CD4-positive, alpha-beta memory T cell (primary cell): ENCODE data around the gene FNDC1. TPM values are rescaled to one million over a fixed set of nuclear protein-coding genes. Genes with fewer than 3 reads are reported as not detected.
"Not testable (repeated sequence)": the region's sequence is repeated elsewhere in the genome, so short reads cannot be mapped to it uniquely, and the experiment has no call there.

Experiments
- CTCF ChIA-PET: fragments of 350-600 bp; sonication (Branson Sonifier 250); formaldehyde crosslinking; loops from one replicate; lab custom pipeline; 2021; ENCODE audit warnings: inconsistent platforms; ENCODE audit not compliant: partially characterized antibody; lab: Charles Lee
- POLR2A ChIA-PET: fragments of 350-600 bp; sonication (Branson Sonifier 250); formaldehyde crosslinking; loops from one replicate; lab custom pipeline; 2021; ENCODE audit not compliant: partially characterized antibody; lab: Charles Lee
- DNase-seq, 5 donors: peaks; one replicate each; pipeline versions ENCODE4 v3.0.0 to v3.0.0-alpha.2; 2020 to 2022; ENCODE audit warnings: mixed read lengths in 1 of 5
- H3K27ac ChIP-seq: one replicate; pipeline ENCODE4 v1.7.0; 2013; ENCODE audit warnings: low read depth, low read length
- H3K27me3 ChIP-seq: 2 replicates; pipeline ENCODE4 v1.7.0; 2013; ENCODE audit warnings: mild to moderate bottlenecking, low read length, moderate library complexity; ENCODE audit not compliant: insufficient read depth
- H3K36me3 ChIP-seq: 2 replicates; pipeline ENCODE4 v1.7.0; 2013; ENCODE audit warnings: mild to moderate bottlenecking, low read length, moderate library complexity; ENCODE audit not compliant: insufficient read depth
- H3K4me1 ChIP-seq: 2 replicates; pipeline ENCODE4 v1.7.0; 2013; ENCODE audit warnings: mild to moderate bottlenecking, low read length, moderate library complexity; ENCODE audit not compliant: insufficient read depth
- H3K4me3 ChIP-seq, 2 donors: one replicate each; pipeline ENCODE4 v1.7.0; 2013; ENCODE audit warnings: low read length in 2 of 2, mild to moderate bottlenecking in 1 of 2
- H3K9me3 ChIP-seq, 2 donors: one replicate each; pipeline ENCODE4 v1.7.0; 2013; ENCODE audit warnings: low read length in 2 of 2, control low read depth in 1 of 2; ENCODE audit not compliant: control insufficient read depth in 1 of 2
- H3K27ac Mint-ChIP-seq, 7 donors: one replicate each; pipeline ENCODE4 v1.8.0; 2020 to 2021; ENCODE audit warnings: mixed read lengths in 7 of 7, mild to moderate bottlenecking in 6 of 7, inconsistent platforms in 3 of 7, moderate library complexity in 3 of 7
- H3K27me3 Mint-ChIP-seq, 2 donors: one replicate each; pipeline ENCODE4 v1.8.0; 2020 to 2021; ENCODE audit warnings: mixed read lengths in 2 of 2
- H3K36me3 Mint-ChIP-seq, 2 donors: one replicate each; pipeline ENCODE4 v1.8.0; 2020 to 2021; ENCODE audit warnings: mixed read lengths in 2 of 2, inconsistent platforms in 1 of 2, mild to moderate bottlenecking in 1 of 2
- H3K4me1 Mint-ChIP-seq, 4 donors: one replicate each; pipeline ENCODE4 v1.8.0; 2020 to 2021; ENCODE audit warnings: mixed read lengths in 4 of 4, mild to moderate bottlenecking in 1 of 4
- H3K4me3 Mint-ChIP-seq, 8 donors: one replicate each; pipeline ENCODE4 v1.8.0; 2020 to 2021; ENCODE audit warnings: mixed read lengths in 8 of 8, mild to moderate bottlenecking in 7 of 8, moderate library complexity in 6 of 8, inconsistent platforms in 3 of 8
- H3K9me3 Mint-ChIP-seq, 8 donors: one replicate each; pipeline ENCODE4 v1.8.0; 2020 to 2021; ENCODE audit warnings: mixed read lengths in 8 of 8, mild to moderate bottlenecking in 5 of 8, inconsistent platforms in 3 of 8, moderate library complexity in 1 of 8
- intact Hi-C: fragments of 100-400 bp; cut with micrococcal nuclease; formaldehyde crosslinking; loops from one replicate; pipeline ENCODE4 v1.15.1; 2023
- polyA plus RNA-seq, 2 donors: library from polyadenylated mRNA; unstranded; fragments of 300-500 nt; fragmentation: Illumina TruSeq; gene quantifications; one replicate each; pipeline ENCODE4 v1.2.3, GENCODE V29; 2021
- total RNA-seq, 2 experiments: library from RNA; stranded (reverse); gene quantifications; one replicate each; pipeline ENCODE4 v1.2.3, GENCODE V29; 2021

FNDC1 gene
- total RNA-seq (not detected), polyA plus RNA-seq (under 1 TPM in 1 of 2 donors, not detected in 1; 0.08 TPM)

DNA sequence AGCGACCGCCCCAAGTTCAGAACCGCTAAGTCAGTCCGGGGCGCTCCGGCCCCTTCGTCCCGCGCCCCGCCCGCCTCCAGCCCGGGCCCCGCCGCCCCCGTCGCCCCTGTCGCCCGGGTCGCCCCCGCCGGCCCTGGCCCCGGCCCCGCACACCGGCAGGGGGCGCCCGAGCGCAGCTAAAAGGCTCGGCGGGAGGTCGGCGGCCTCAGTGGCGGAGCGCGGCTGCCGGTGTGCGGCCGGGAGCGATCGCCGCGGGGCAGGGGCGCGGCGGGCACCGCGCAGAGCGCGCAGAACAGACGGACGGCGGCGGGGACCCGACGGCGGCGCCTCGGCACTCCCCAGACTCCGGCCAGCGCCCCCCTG is at the start of gene FNDC1:
Gene FNDC1 (plus strand): TSS at position 208 of the 363 bp plus-strand sequence. CDS start 197 bp downstream, outside the sequence.
- POLR2A ChIA-PET: no interaction called here
- Histone ChIP-seq H3K9me3 (no peaks in the 10 kb centered on the region), H3K27me3 (peaks cover 41% of the 10 kb centered on the region), H3K27ac (no peak within 1 kb of the TSS), H3K4me1 (peaks cover 17% of the 10 kb centered on the region), H3K36me3 (no peaks in the 10 kb centered on the region), H3K4me3 (peak within 1 kb of the TSS in 1 of 2 donors; percentile 10)
- intact Hi-C loops: loop anchor here (1.0 to 5.0 kb wide), 2 partner anchors 293 to 485 kb away; no protein-coding TSS in a partner anchor
- Mint-ChIP-seq H3K9me3 (no peaks in the 10 kb centered on the region), H3K36me3 (no peaks in the 10 kb centered on the region), H3K27ac (peak within 1 kb of the TSS in 1 of 7 donors; percentile 62), H3K4me3 (peak within 1 kb of the TSS; percentile 69 to 79 (median 76)), H3K4me1 (peaks cover 3 to 30% (median 17%) of the 10 kb centered on the region in 4 donors), H3K27me3 (peaks cover 32 to 59% of the 10 kb centered on the region in 2 donors)
- CTCF ChIA-PET: interaction anchor here (1.3 to 9.4 kb wide), 3 partner anchors 9 to 487 kb away, joined by 3 to 125 read pairs (median 3); no protein-coding TSS in a partner anchor
- peak in 4 of 5 donors; percentile 43 to 63 (median 52) for DNase-seq

DNA sequence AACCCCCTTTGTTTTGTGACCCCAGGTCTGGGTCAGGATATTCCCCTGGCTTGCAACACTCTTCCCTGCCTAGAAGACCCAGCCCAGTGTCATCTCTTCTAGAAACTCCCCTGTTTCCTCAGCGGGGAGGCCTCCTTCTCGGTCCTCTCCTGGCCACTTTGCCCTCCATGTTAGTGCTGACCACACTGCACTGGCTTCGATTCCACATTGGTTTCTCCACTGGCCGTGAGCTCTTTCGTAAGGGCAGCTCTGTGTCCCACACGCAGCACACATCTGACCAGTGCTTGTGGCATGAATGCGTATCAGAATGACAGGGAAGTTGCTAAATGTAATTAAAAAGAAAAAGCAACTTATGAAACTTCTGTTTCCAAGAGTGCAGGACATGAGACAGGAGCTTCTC is 49.4 kb upstream of the FNDC1 start:
- Mint-ChIP-seq H3K36me3 (peaks cover 0 to 4% of the 10 kb centered on the region in 2 donors), H3K27ac (peak overlapping the region in 1 of 7 donors; percentile 1), H3K9me3 (no peaks in the 10 kb centered on the region), H3K4me1 (peaks cover 0 to 6% (median under 1%) of the 10 kb centered on the region in 4 donors), H3K4me3 (no peak overlapping the region), H3K27me3 (no peaks in the 10 kb centered on the region)
- CTCF ChIA-PET: interaction anchor here (1.9 to 3.7 kb wide), 4 partner anchors 10 to 111 kb away, joined by 5 to 15 read pairs (median 10); no protein-coding TSS in a partner anchor
- Histone ChIP-seq H3K9me3 (no peaks in the 10 kb centered on the region), H3K4me3 (no peak overlapping the region), H3K4me1 (peaks cover under 1% of the 10 kb centered on the region), H3K27me3 (no peaks in the 10 kb centered on the region), H3K36me3 (no peaks in the 10 kb centered on the region), H3K27ac (no peak overlapping the region)
- no peak for DNase-seq
- POLR2A ChIA-PET: no interaction called here
- intact Hi-C loops: no loop called here

DNA sequence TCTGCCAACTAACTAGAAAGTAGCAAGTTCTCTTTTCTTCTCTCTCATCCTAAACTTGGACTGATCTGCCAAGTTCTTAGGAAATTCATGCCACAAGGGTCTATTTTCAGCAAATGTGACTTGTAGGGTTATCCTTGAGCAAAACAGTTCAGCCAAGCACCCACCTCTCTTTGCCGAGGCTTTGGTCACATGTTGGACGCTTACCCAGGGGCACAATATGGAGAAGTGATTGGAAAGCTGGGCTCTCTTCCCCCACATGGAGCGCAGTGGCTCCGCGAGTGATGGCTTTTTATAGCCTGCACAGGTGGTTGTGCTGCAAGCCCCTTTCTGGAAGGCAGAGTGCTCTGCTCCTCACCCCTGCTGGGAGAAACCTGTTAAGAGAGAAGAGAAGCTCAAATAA is 47.7 kb upstream of the FNDC1 start:
- Mint-ChIP-seq H3K27me3 (no peaks in the 10 kb centered on the region), H3K36me3 (peaks cover 0 to 4% of the 10 kb centered on the region in 2 donors), H3K27ac (peak overlapping the region in 1 of 7 donors; percentile 43), H3K4me3 (no peak overlapping the region), H3K9me3 (no peaks in the 10 kb centered on the region), H3K4me1 (no peaks in the 10 kb centered on the region)
- no peak overlapping the region for H3K4me3 ChIP-seq
- no peaks in the 10 kb centered on the region for H3K36me3 ChIP-seq
- H3K4me1 ChIP-seq: no peaks in the 10 kb centered on the region
- intact Hi-C loops: no loop called here
- ChIA-PET POLR2A (no interaction called here), CTCF (interaction anchor here (1.9 to 6.9 kb wide), 4 partner anchors 12 to 112 kb away, joined by 5 to 52 read pairs (median 10); no protein-coding TSS in a partner anchor)
- H3K9me3 ChIP-seq: no peaks in the 10 kb centered on the region
- no peak for DNase-seq
- no peaks in the 10 kb centered on the region for H3K27me3 ChIP-seq
- H3K27ac ChIP-seq: no peak overlapping the region

DNA sequence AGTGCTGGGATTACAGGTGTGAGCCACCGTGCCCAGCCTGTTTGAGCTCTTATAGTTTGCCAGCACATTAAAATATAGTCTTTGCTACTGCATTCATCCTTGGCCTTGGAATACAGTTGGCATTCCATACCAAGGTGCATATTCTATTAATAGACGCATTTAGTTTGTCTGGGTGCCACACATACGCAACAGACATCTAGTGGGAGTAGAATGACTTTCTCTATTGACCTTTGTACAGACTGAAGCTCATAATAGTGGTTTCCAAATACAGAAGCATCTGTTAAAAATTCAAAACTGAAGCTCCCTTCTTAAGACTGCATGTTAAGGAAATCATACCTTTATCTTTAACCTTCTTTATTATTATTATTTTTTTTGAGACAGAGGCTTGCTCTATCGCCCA is 46.7 kb upstream of the FNDC1 start:
- DNase-seq: no peak
- H3K4me3 Mint-ChIP-seq: no peak overlapping the region
- Histone ChIP-seq H3K4me1 (no peaks in the 10 kb centered on the region), H3K36me3 (no peaks in the 10 kb centered on the region), H3K27ac (no peak overlapping the region), H3K27me3 (no peaks in the 10 kb centered on the region), H3K9me3 (no peaks in the 10 kb centered on the region), H3K4me3 (no peak overlapping the region)
- peaks cover 0 to 1% of the 10 kb centered on the region in 2 donors for H3K27me3 Mint-ChIP-seq
- ChIA-PET CTCF (interaction anchor here (1.2 to 6.9 kb wide), 2 partner anchors 12 kb away, joined by 3 to 52 read pairs; no protein-coding TSS in a partner anchor), POLR2A (interaction anchor here (0.9 kb wide), 1 partner anchor 85 kb away, joined by 3 read pairs; no protein-coding TSS in a partner anchor)
- H3K4me1 Mint-ChIP-seq: no peaks in the 10 kb centered on the region
- intact Hi-C loops: no loop called here
- H3K27ac Mint-ChIP-seq: no peak overlapping the region
- H3K36me3 Mint-ChIP-seq: peaks cover 0 to 4% of the 10 kb centered on the region in 2 donors
- no peaks in the 10 kb centered on the region for H3K9me3 Mint-ChIP-seq

- H3K27me3 Mint-ChIP-seq, H3K27ac ChIP-seq, H3K9me3 Mint-ChIP-seq, H3K27ac Mint-ChIP-seq, H3K27me3 ChIP-seq, DNase-seq, H3K36me3 Mint-ChIP-seq, H3K4me3 ChIP-seq, H3K4me1 ChIP-seq, H3K36me3 ChIP-seq, H3K4me3 Mint-ChIP-seq, H3K4me1 Mint-ChIP-seq, H3K9me3 ChIP-seq, intact Hi-C loops, POLR2A ChIA-PET: not testable (repeated sequence)
- CTCF ChIA-PET: interaction anchor here (0.8 to 6.9 kb wide), 4 partner anchors 10 to 115 kb away, joined by 3 to 52 read pairs (median 3); no protein-coding TSS in a partner anchor
These were observed 45.4 kb upstream of the FNDC1 start for GRCh38 chr6:159123831-159124230.

DNA sequence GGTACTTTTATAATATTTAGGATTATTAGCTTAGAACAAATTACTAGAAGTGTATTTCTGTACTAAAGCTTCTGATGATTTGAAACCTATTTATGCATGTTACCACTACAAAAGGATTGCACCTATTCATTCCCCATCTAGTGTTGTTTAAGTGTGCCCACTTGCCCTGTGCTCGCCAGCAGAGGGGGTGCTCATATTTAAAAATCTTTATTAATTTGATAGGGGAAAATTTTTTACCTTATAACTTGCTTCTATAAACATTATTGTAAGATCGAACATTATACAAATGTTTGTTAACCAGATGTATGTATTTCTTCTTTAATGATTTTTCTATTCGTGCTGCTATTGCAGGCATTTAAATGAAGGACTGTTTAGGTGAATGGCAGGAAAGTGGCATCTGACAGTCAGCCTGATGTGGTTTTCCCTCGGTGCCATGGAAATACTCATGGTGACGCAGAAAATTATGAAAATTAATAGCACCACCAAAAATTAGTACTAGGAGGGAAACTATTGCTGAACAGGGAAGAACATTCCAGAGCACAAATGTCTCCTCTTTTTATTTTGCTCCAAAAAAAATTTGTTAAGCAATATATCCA is 44.1 kb upstream of the FNDC1 start:
- H3K4me1 ChIP-seq: no peaks in the 10 kb centered on the region
- H3K36me3 ChIP-seq: no peaks in the 10 kb centered on the region
- H3K36me3 Mint-ChIP-seq: no peaks in the 10 kb centered on the region
- H3K9me3 Mint-ChIP-seq: peaks cover 0 to 2% (median 0%) of the 10 kb centered on the region in 8 donors
- no peaks in the 10 kb centered on the region for H3K27me3 ChIP-seq
- H3K4me1 Mint-ChIP-seq: no peaks in the 10 kb centered on the region
- no peak overlapping the region for H3K27ac Mint-ChIP-seq
- intact Hi-C loops: no loop called here
- no peak overlapping the region for H3K4me3 Mint-ChIP-seq
- POLR2A ChIA-PET: no interaction called here
- H3K9me3 ChIP-seq: no peaks in the 10 kb centered on the region
- CTCF ChIA-PET: interaction anchor here (0.6 to 13.3 kb wide), 7 partner anchors 9 to 134 kb away, joined by 3 to 440 read pairs (median 3); no protein-coding TSS in a partner anchor
- no peak for DNase-seq
- H3K27me3 Mint-ChIP-seq: peaks cover 0 to 1% of the 10 kb centered on the region in 2 donors
- H3K4me3 ChIP-seq: no peak overlapping the region
- H3K27ac ChIP-seq: no peak overlapping the region

- Histone ChIP-seq H3K27me3 (no peaks in the 10 kb centered on the region), H3K4me1 (no peaks in the 10 kb centered on the region), H3K9me3 (no peaks in the 10 kb centered on the region), H3K36me3 (no peaks in the 10 kb centered on the region), H3K4me3 (no peak overlapping the region), H3K27ac (no peak overlapping the region)
- H3K27me3 Mint-ChIP-seq: peaks cover 0 to 1% of the 10 kb centered on the region in 2 donors
- H3K36me3 Mint-ChIP-seq: no peaks in the 10 kb centered on the region
- peaks cover 0 to 2% (median 0%) of the 10 kb centered on the region in 8 donors for H3K9me3 Mint-ChIP-seq
- peak overlapping the region in 1 of 7 donors; percentile 44 for H3K27ac Mint-ChIP-seq
- no peak overlapping the region for H3K4me3 Mint-ChIP-seq
- no peak for DNase-seq
- intact Hi-C loops: no loop called here
- ChIA-PET CTCF (interaction anchor here (0.8 to 13.3 kb wide), 6 partner anchors 8 to 126 kb away, joined by 3 to 440 read pairs (median 12); partner anchors contain the start of gene RSPH3), POLR2A (interaction anchor here (0.9 to 2.0 kb wide), 2 partner anchors 15 to 108 kb away, joined by 3 to 6 read pairs; no protein-coding TSS in a partner anchor)
- H3K4me1 Mint-ChIP-seq: no peaks in the 10 kb centered on the region
These were observed 43.2 kb upstream of the FNDC1 start for GRCh38 chr6:159125951-159126352.
